Karpas-422 (cell line): ENCODE results near the gene CFLAR. TPM values are rescaled to one million over a fixed set of nuclear protein-coding genes. Genes with fewer than 3 reads are reported as not detected.
"Not testable (repeated sequence)": the region's sequence is repeated elsewhere in the genome, so short reads cannot be mapped to it uniquely, and the experiment has no call there.

Experiments used
- DNase-seq: peaks from one replicate; pipeline ENCODE4 v3.0.0-alpha.2; 2015
- H2AFZ ChIP-seq: fragments of 200-600 bp; sonication (generic); 2 replicates; pipeline ENCODE4 v1.6.1; 2014; ENCODE audit warnings: antibody characterized with exemption, low read length, mixed read lengths
- H3K27ac ChIP-seq: fragments of 200-600 bp; sonication (generic); 2 replicates; pipeline ENCODE4 v1.5.1; 2014; ENCODE audit warnings: mild to moderate bottlenecking, low read length, moderate library complexity
- H3K27me3 ChIP-seq: fragments of 200-600 bp; sonication (generic); 2 replicates; pipeline ENCODE4 v1.6.1; 2014; ENCODE audit warnings: low read length, mixed read lengths
- H3K36me3 ChIP-seq: fragments of 200-600 bp; sonication (generic); 2 replicates; pipeline ENCODE4 v1.6.1; 2014; ENCODE audit warnings: low read length, mixed read lengths; ENCODE audit not compliant: insufficient read depth
- H3K4me1 ChIP-seq: fragments of 200-600 bp; sonication (generic); 2 replicates; pipeline ENCODE4 v1.6.1; 2014; ENCODE audit warnings: mild to moderate bottlenecking, low read length, mixed read lengths
- H3K4me2 ChIP-seq: fragments of 200-600 bp; sonication (generic); 2 replicates; pipeline ENCODE4 v1.6.1; 2014; ENCODE audit warnings: low read length, low read depth, mild to moderate bottlenecking; ENCODE audit not compliant: poor library complexity, severe bottlenecking
- H3K4me3 ChIP-seq: fragments of 200-600 bp; sonication (generic); 2 replicates; pipeline ENCODE4 v1.5.1; 2014; ENCODE audit warnings: mild to moderate bottlenecking, antibody characterized with exemption, low read length, mixed read lengths
- H3K79me2 ChIP-seq: fragments of 200-600 bp; sonication (generic); 2 replicates; pipeline ENCODE4 v1.6.1; 2014; ENCODE audit warnings: mild to moderate bottlenecking, low read length, mixed read lengths
- H3K9ac ChIP-seq: fragments of 200-600 bp; sonication (generic); 2 replicates; pipeline ENCODE4 v1.6.0; 2014; ENCODE audit warnings: low read length
- H3K9me2 ChIP-seq: fragments of 200-600 bp; sonication (generic), shearing (Covaris generic); replicated peaks from 2 replicates; pipeline ENCODE4 v1.6.0; 2014; ENCODE audit warnings: mild to moderate bottlenecking, low read length, moderate library complexity; ENCODE audit not compliant: insufficient read depth
- H3K9me3 ChIP-seq: fragments of 300-700, 200-600 bp; sonication (generic); 2 replicates; pipeline ENCODE4 v1.6.1; 2014; ENCODE audit warnings: low read length, mixed read lengths
- H4K20me1 ChIP-seq: fragments of 200-600 bp; sonication (generic); 2 replicates; pipeline ENCODE4 v1.6.1; 2014; ENCODE audit warnings: mild to moderate bottlenecking, antibody characterized with exemption, low read length, low read depth; ENCODE audit not compliant: insufficient read depth
- total RNA-seq: library from RNA; depleted of rRNA; stranded (reverse); fragments of >200 nt; shearing (Covaris generic); gene quantifications from 2 replicates; pipeline ENCODE4 v1.2.3, GENCODE V29; 2014; ENCODE audit warnings: low replicate concordance

CFLAR gene
- total RNA-seq, 1 experiment from 2014 or later, result 63.5 TPM

- H3K9me3 ChIP-seq, result no peaks in the 10 kb centered on the region
- no peak overlapping the region for H3K27ac ChIP-seq
- H3K9me2 ChIP-seq, result no peaks in the 10 kb centered on the region
- no peak overlapping the region for H3K9ac ChIP-seq
- peaks cover 27% of the 10 kb centered on the region for H3K4me1 ChIP-seq
- H3K4me3 ChIP-seq, result no peak overlapping the region
- H4K20me1 ChIP-seq, result no peaks in the 10 kb centered on the region
- DNase-seq, result no peak
- no peaks in the 10 kb centered on the region for H3K27me3 ChIP-seq
- H2AFZ ChIP-seq, result no peak overlapping the region
- peaks cover 21% of the 10 kb centered on the region for H3K36me3 ChIP-seq
- no peaks in the 10 kb centered on the region for H3K79me2 ChIP-seq
- no peak overlapping the region for H3K4me2 ChIP-seq
These were observed 51.6 kb downstream of the CFLAR start for GRCh38 chr2:201167546-201167945.

- H3K79me2 ChIP-seq, H3K9me3 ChIP-seq, H3K9me2 ChIP-seq, H4K20me1 ChIP-seq, H3K27me3 ChIP-seq, DNase-seq, H2AFZ ChIP-seq, H3K27ac ChIP-seq, H3K9ac ChIP-seq, H3K4me3 ChIP-seq: not testable (repeated sequence)
- peaks cover 18% of the 10 kb centered on the region for H3K4me1 ChIP-seq
- H3K4me2 ChIP-seq, result peak overlapping the region; percentile 28
- peaks cover 15% of the 10 kb centered on the region for H3K36me3 ChIP-seq
These were observed 52.5 kb downstream of the CFLAR start for GRCh38 chr2:201168496-201168895.

GRCh38 chr2:201171259-201171814, 55.4 kb downstream of the CFLAR start:
- Histone ChIP-seq H3K36me3 (no peaks in the 10 kb centered on the region; the same call in 1 of the 2 replicates), H4K20me1 (no peaks in the 10 kb centered on the region), H2AFZ (no peak overlapping the region), H3K9ac (no peak overlapping the region), H3K9me2 (no peaks in the 10 kb centered on the region), H3K9me3 (no peaks in the 10 kb centered on the region), H3K4me3 (no peak overlapping the region), H3K27ac (no peak overlapping the region), H3K4me1 (peaks cover 25% of the 10 kb centered on the region), H3K79me2 (no peaks in the 10 kb centered on the region), H3K4me2 (no peak overlapping the region), H3K27me3 (no peaks in the 10 kb centered on the region)
- no peak for DNase-seq

- Histone ChIP-seq H3K9me2 (no peaks in the 10 kb centered on the region), H4K20me1 (no peaks in the 10 kb centered on the region), H3K4me2 (no peak overlapping the region), H3K9ac (no peak overlapping the region), H2AFZ (no peak overlapping the region), H3K4me1 (peaks cover 28% of the 10 kb centered on the region), H3K79me2 (no peaks in the 10 kb centered on the region), H3K36me3 (no peaks in the 10 kb centered on the region; the same call in 1 of the 2 replicates), H3K27me3 (no peaks in the 10 kb centered on the region), H3K27ac (no peak overlapping the region), H3K9me3 (no peaks in the 10 kb centered on the region), H3K4me3 (no peak overlapping the region)
- DNase-seq, result no peak
These were observed 56.3 kb downstream of the CFLAR start for GRCh38 chr2:201172279-201172678.

- Histone ChIP-seq H4K20me1 (no peaks in the 10 kb centered on the region), H3K9ac (no peak overlapping the region), H3K36me3 (no peaks in the 10 kb centered on the region), H3K4me3 (no peak overlapping the region), H2AFZ (no peak overlapping the region), H3K79me2 (no peaks in the 10 kb centered on the region), H3K9me2 (no peaks in the 10 kb centered on the region), H3K4me2 (no peak overlapping the region), H3K4me1 (peaks cover 11% of the 10 kb centered on the region), H3K27ac (no peak overlapping the region), H3K9me3 (no peaks in the 10 kb centered on the region), H3K27me3 (no peaks in the 10 kb centered on the region)
- no peak for DNase-seq
These were observed 58.7 kb downstream of the CFLAR start for GRCh38 chr2:201174687-201175086.

- H3K36me3 ChIP-seq, result no peaks in the 10 kb centered on the region
- peak overlapping the region; percentile 58; the same call in 1 of the 2 replicates for H2AFZ ChIP-seq
- H3K4me3 ChIP-seq, result no peak overlapping the region
- no peaks in the 10 kb centered on the region for H3K9me3 ChIP-seq
- no peak for DNase-seq
- no peaks in the 10 kb centered on the region for H4K20me1 ChIP-seq
- H3K9me2 ChIP-seq, result no peaks in the 10 kb centered on the region
- no peak overlapping the region for H3K27ac ChIP-seq
- 0 out of 2 replicates have a peak overlapping the region, but pooled peaks have one; percentile 15 for H3K9ac ChIP-seq
- H3K79me2 ChIP-seq, result no peaks in the 10 kb centered on the region
- H3K4me1 ChIP-seq, result peaks cover 11% of the 10 kb centered on the region
- H3K4me2 ChIP-seq, result no peak overlapping the region
- H3K27me3 ChIP-seq, result no peaks in the 10 kb centered on the region
These were observed 60.1 kb downstream of the CFLAR start for GRCh38 chr2:201176081-201176481.

GRCh38 chr2:201180010-201180409, 64.0 kb downstream of the CFLAR start:
- Histone ChIP-seq H3K4me3 (no peak overlapping the region), H3K79me2 (no peaks in the 10 kb centered on the region), H3K4me2 (no peak overlapping the region), H3K9ac (no peak overlapping the region), H3K9me2 (no peaks in the 10 kb centered on the region), H3K27ac (no peak overlapping the region), H3K9me3 (no peaks in the 10 kb centered on the region), H2AFZ (peak overlapping the region; percentile 30; the same call in 1 of the 2 replicates), H3K4me1 (peaks cover 26% of the 10 kb centered on the region), H3K27me3 (0 out of 2 replicates have a peak, but pooled peaks cover 5% of the 10 kb centered on the region), H4K20me1 (no peaks in the 10 kb centered on the region), H3K36me3 (no peaks in the 10 kb centered on the region)
- DNase-seq, result peak; percentile 70

GRCh38 chr2:201182650-201183364, 66.8 kb downstream of the CFLAR start, which contains the start of gene CASP10:
CASP10 (plus strand) TSS chr2:201183141; CDS start chr2:201185778, 2,637 bp downstream.
- Histone ChIP-seq H3K4me3 (peak within 1 kb of the TSS; percentile 54), H3K4me2 (peak within 1 kb of the TSS; percentile 55), H3K9me2 (no peaks in the 10 kb centered on the region), H2AFZ (peak within 1 kb of the TSS; percentile 44), H3K79me2 (no peaks in the 10 kb centered on the region), H4K20me1 (no peaks in the 10 kb centered on the region), H3K4me1 (peaks cover 22% of the 10 kb centered on the region), H3K27me3 (0 out of 2 replicates have a peak, but pooled peaks cover 5% of the 10 kb centered on the region), H3K36me3 (no peaks in the 10 kb centered on the region), H3K9me3 (no peaks in the 10 kb centered on the region), H3K27ac (no peak within 1 kb of the TSS), H3K9ac (peak within 1 kb of the TSS; percentile 34)
- peak; percentile 60 for DNase-seq
